ENCODE measurements around the gene SLC34A3.

Gene SLC34A3

DNA sequence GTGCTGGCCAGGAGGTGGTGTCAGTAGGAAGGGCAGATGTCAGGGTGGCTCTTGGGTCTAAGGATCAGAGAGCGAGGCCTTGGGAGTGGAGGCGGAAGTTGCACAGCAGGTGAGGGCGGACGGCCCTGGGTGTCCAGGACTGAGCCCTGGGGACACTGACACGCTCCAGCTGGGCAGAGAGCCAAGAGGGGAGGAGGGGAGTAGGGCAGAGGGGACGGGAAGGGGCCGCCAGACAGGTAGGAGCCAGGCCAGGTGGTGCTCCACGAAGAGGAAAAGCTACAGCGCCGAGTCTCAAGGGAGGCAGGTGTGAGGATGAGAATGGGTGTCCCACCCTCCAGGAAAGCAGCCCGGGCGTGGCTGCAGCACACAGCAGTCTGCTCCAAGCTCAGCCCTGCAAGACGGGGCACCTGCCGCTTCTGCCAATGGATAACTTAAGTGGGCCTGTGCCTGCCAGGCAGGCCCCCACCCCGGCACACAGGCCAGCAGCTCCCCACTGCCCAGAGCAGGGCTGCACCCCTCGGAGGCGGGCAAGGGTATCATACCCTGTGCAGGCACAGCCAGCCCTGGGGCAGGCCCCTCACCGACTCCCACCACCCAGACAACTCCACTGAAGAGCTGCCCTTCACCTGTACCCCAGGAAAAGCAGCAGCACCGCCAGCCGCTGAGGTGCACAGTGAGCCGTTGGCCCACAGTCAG is 35.0 kb upstream of the SLC34A3 start:
- no peak overlapping the region for H3K4me3 ChIP-seq (replicated peaks; ENCODE audit: low read depth, low read length)
- DNase-seq (ENCODE audit: extremely low read depth, low read depth) = no peak
- TF ChIP-seq, protein P1, sequence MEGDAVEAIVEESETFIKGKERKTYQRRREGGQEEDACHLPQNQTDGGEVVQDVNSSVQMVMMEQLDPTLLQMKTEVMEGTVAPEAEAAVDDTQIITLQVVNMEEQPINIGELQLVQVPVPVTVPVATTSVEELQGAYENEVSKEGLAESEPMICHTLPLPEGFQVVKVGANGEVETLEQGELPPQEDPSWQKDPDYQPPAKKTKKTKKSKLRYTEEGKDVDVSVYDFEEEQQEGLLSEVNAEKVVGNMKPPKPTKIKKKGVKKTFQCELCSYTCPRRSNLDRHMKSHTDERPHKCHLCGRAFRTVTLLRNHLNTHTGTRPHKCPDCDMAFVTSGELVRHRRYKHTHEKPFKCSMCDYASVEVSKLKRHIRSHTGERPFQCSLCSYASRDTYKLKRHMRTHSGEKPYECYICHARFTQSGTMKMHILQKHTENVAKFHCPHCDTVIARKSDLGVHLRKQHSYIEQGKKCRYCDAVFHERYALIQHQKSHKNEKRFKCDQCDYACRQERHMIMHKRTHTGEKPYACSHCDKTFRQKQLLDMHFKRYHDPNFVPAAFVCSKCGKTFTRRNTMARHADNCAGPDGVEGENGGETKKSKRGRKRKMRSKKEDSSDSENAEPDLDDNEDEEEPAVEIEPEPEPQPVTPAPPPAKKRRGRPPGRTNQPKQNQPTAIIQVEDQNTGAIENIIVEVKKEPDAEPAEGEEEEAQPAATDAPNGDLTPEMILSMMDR (IDR thresholded peaks at IDR 0.05; ENCODE audit: low read depth, low read length, missing control alignments) = no peak

DNA sequence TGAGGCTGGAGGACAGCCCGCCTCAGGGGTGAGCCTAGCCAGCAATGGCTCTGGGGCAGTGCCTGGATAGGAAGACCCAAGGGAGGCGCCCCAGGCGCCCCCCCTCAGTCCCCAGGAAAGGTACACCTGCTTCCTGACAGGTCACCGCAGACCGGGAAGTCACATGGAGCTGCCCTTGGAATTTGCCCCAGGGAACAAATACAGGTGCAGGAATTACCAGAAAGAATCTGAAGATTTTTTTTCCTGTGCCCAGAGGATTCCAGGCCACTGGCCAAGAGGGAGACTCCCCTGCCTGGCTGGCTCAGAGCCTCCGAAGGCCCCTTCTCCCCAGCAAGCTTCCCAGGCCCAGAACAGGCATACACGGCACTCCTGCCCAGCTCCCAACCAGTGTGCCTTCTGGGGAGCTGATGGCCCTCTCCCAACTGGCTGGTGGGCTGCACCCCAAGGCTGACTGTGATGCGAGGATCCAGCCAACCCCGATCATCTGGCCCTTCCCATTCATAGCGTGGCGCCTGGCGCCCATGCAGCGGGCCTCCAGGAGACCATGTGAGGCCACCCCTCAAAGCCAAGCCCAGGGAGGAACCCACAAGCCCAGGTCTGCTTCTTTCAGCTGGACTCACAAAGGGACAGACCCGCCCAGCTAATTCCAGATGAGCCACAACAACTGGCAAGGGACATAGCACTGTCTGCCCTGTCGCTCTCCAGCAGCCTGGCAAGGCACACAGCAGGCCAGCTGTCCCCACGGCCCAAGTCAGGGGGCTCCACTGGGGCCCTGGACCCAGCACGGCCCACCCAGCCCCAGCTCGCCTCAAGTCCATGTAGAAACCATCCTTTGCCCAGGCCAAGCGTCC is 32.4 kb upstream of the SLC34A3 start:
- TF ChIP-seq, protein P1 (IDR thresholded peaks at IDR 0.05; ENCODE audit: low read depth, low read length, missing control alignments) = no peak
- H3K4me3 ChIP-seq (replicated peaks; ENCODE audit: low read depth, low read length) = peak overlapping the region; percentile 46; the same call in 1 of the 2 replicates
- no peak for DNase-seq (ENCODE audit: extremely low read depth, low read depth)

DNA sequence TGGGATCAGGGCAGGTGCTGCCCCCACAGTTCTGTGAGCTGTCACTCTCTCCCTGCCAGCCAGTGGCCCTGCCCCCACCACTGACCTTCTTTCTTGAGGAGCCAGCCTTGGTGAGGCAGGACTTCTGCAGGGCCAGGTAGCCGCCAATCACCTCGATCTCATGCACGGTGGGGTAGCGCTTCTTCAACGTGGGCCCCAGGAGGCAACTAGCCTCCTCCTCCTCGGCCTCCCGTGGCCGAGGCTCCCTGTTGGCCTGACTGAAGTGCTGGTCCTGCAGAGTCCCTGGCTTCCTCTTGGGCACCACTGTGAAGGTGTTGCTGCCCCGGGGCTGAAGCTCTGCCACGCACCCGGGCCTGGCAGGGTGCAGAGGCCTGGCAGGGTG is 31.8 kb upstream of the SLC34A3 start:
- H3K4me3 ChIP-seq (replicated peaks; ENCODE audit: low read depth, low read length) = peak overlapping the region; percentile 46
- TF ChIP-seq, protein P1 (IDR thresholded peaks at IDR 0.05; ENCODE audit: low read depth, low read length, missing control alignments) = no peak
- DNase-seq (ENCODE audit: extremely low read depth, low read depth) = no peak

DNA sequence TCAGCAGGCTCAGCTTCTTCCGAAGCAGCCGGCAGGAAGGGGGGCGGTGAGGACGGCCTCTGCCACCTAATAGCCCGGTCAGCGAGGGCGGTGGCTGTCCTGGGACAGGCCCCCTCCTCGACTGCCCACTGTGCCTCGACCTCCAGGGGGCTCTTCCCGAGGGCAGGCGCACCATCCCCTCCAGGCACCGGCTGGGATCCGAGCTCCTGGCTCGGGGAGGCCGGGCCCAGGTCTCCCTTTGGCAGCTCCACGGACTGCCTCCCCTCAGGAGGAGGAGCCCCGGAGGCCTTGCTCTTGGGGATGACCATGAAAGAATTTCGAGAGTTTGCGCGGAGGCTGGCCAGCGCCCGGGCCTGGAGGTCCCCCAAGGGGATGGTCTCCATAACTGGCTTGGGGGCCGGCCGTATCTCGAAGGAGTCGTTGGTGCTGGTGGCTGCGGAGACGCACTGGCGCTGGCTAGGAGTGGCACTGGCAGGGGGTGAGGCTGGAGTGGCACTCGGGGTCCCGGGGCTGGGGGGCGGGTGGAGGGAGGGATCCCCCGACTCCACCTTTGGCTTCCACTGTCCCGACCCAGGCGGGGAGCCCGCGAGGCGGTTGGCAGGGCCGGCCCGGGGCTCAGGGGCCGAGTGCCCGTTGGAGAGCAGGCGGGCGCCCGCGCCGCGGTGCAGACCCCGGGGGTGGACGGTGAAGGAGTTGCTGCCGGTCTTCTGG is 31.1 kb upstream of the SLC34A3 start:
- no peak for DNase-seq (ENCODE audit: extremely low read depth, low read depth)
- TF ChIP-seq, protein P1 (IDR thresholded peaks at IDR 0.05; ENCODE audit: low read depth, low read length, missing control alignments) = no peak

DNA sequence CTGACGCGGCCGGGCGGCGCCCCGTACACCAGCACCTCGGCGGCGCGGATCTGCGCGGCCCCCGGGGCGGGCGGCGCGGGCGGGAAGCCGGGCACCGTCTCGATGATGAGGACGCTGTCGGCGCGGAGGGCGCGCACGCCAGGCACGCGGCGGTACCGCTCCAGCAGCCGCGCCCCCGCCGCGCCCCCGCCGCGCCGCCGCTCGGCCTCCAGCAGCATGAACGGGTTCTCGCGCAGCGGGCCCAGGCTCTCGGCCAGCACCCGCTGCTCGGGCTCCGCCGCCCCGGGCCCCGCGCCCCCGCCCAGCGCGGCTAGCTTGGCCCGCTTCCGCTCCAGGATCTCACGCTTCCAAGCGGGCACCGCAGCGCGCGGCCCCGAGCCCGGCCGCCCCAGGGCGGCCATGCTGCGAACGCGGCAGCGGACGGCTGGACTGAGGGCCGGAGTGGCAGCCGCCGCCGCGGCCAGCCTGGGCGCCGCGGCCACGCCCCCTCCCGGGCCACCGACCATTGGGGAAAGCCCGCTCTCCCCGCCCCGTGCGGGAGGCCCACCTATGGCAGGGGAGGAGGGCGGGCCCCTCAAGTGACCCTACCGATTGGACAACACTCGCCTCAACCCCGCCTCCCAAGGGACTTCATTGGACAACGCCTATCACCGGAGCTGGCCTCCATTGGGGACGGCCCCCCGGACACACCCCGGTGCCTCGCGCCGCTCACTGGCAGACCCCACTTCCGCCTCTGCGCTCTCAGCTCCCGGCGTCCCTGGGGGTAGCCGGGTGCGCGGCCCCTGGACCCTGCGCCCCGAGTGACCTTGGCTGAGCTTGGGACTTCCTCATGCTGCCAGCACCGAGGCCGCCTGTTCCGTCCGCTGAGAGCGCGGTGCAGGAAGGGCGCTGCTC is 30.1 kb upstream of the SLC34A3 start, which contains the start of gene TPRN:
TPRN (minus strand) TSS at position 431 of the 894 bp plus-strand sequence; CDS start at position 401, 30 bp downstream.
- TF ChIP-seq, protein P1 (IDR thresholded peaks at IDR 0.05; ENCODE audit: low read depth, low read length, missing control alignments) = no peak
- peak within 1 kb of the TSS; percentile 53 for H3K4me3 ChIP-seq (replicated peaks; ENCODE audit: low read depth, low read length)
- peak; percentile 92 for DNase-seq (ENCODE audit: extremely low read depth, low read depth)

More for the DNA sequence above, 31.1 kb upstream of the SLC34A3 start:
- peak overlapping the region; percentile 46 for H3K4me3 ChIP-seq (replicated peaks; ENCODE audit: low read depth, low read length)
